HEK293T (cell line): Measurements from ENCODE around the gene AGPS.

ENCODE experiments used
- ARNT ChIP-seq: fragments of 450-650 bp; IDR thresholded peaks from 2 replicates; pipeline ENCODE4 v1.6.1; 2017; ENCODE audit warnings: mild to moderate bottlenecking
- BHLHE40 ChIP-seq: fragments of 450-650 bp; IDR thresholded peaks from 2 replicates; pipeline ENCODE4 v1.6.1; 2016; ENCODE audit warnings: mild to moderate bottlenecking, moderate library complexity, borderline replicate concordance
- ELF4 ChIP-seq: fragments of 450-650 bp; IDR thresholded peaks from 2 replicates; pipeline ENCODE4 v1.6.1; 2017; ENCODE audit warnings: antibody characterized with exemption
- FOXK2 ChIP-seq: fragments of 450-650 bp; IDR thresholded peaks from 2 replicates; pipeline ENCODE4 v1.6.1; 2016; ENCODE audit warnings: mild to moderate bottlenecking
- FOXM1 ChIP-seq: fragments of 450-650 bp; IDR thresholded peaks from 2 replicates; pipeline ENCODE4 v1.6.1; 2017; ENCODE audit warnings: mild to moderate bottlenecking, borderline replicate concordance
- HDGF ChIP-seq: fragments of 450-650 bp; IDR thresholded peaks from 2 replicates; pipeline ENCODE4 v1.6.1; 2017; ENCODE audit warnings: antibody characterized with exemption, borderline replicate concordance
- L3MBTL2 ChIP-seq: fragments of 450-650 bp; conservative IDR thresholded peaks from 2 replicates; pipeline ENCODE4 v1.6.1; 2016; ENCODE audit warnings: mild to moderate bottlenecking
- PKNOX1 ChIP-seq: fragments of 450-650 bp; IDR thresholded peaks from 2 replicates; pipeline ENCODE4 v1.6.1; 2016
- SP1 ChIP-seq: fragments of 450-650 bp; IDR thresholded peaks from 2 replicates; pipeline ENCODE4 v1.6.1; 2017

GRCh38 chr2:177540283-177540682 is 147.7 kb downstream of the AGPS start:
- TF ChIP-seq FOXK2 (no peak), FOXM1 (no peak), SP1 (no peak), BHLHE40 (no peak), L3MBTL2 (no peak), HDGF (no peak), ELF4 (no peak), PKNOX1 (no peak), ARNT (no peak)
